Epithelial cell of esophagus (primary cell): ENCODE measurements around the gene TBXT.

Source experiments
- DNase-seq: peaks from one replicate; pipeline ENCODE4 v3.0.0; 2010; ENCODE audit warnings: low read depth
- H3K4me3 ChIP-seq: 2 replicates; pipeline ENCODE4 v1.5.1; 2011; ENCODE audit warnings: mild to moderate bottlenecking, low read length, control low read depth
- CTCF ChIP-seq: IDR thresholded peaks from 2 replicates; pipeline ENCODE4 v1.5.1; 2011; ENCODE audit warnings: low read depth, mild to moderate bottlenecking, low read length, control low read depth, inconsistent platforms; ENCODE audit not compliant: insufficient read depth; ENCODE audit errors: missing control alignments

TBXT gene

GRCh38 chr6:166203003-166203640 lies 35.5 kb upstream of the TBXT start:
- no peak overlapping the region for H3K4me3 ChIP-seq
- no peak for DNase-seq
- no peak for TF ChIP-seq CTCF

- TF ChIP-seq CTCF, result no peak
- H3K4me3 ChIP-seq, result no peak overlapping the region
- no peak for DNase-seq
Measured at GRCh38 chr6:166202321-166202733, 34.7 kb upstream of the TBXT start.

GRCh38 chr6:166201878-166202277 lies 34.2 kb upstream of the TBXT start:
- no peak overlapping the region for H3K4me3 ChIP-seq
- no peak for TF ChIP-seq CTCF
- no peak for DNase-seq

GRCh38 chr6:166197361-166197760 lies 29.7 kb upstream of the TBXT start:
- no peak for TF ChIP-seq CTCF
- H3K4me3 ChIP-seq, result no peak overlapping the region
- no peak for DNase-seq

GRCh38 chr6:166195860-166196238 lies 28.2 kb upstream of the TBXT start:
- no peak for TF ChIP-seq CTCF
- DNase-seq, result no peak
- H3K4me3 ChIP-seq, result no peak overlapping the region

GRCh38 chr6:166194914-166195859 lies 27.5 kb upstream of the TBXT start:
- no peak overlapping the region for H3K4me3 ChIP-seq
- TF ChIP-seq CTCF, result no peak
- no peak for DNase-seq
